ENCODE results near the gene WLS. TPM values are rescaled to one million over a fixed set of nuclear protein-coding genes. Genes with fewer than 3 reads are reported as not detected.

The WLS gene
- total and polyA plus RNA-seq, 10 of the 15 experiments (the other 5 are each of a cell fraction or from before 2014, with no cell fraction given) = 0.04 to 0.36 TPM; not detected in 8

- ATAC-seq (peak; percentile 60), DNase-seq (ENCODE audit: low read depth, low spot score) (peak; percentile 45), FAIRE-seq (no peak)
- Histone ChIP-seq H3K4me3 (no peak overlapping the region), H3K36me3 (ENCODE audit: control insufficient read depth in 2 of 2, insufficient read depth in 2 of 2, low read length in 1 of 2) (no peaks in the 10 kb centered on the region), H2AFZ (ENCODE audit: control insufficient read depth, low read depth, low read length) (no peak overlapping the region; the same call in 1 of the 2 replicates), H3K9ac (ENCODE audit: control insufficient read depth, insufficient read depth, low read length) (no peak overlapping the region), H3K4me1 (ENCODE audit: control insufficient read depth, insufficient read depth, low read length) (peaks cover 11% of the 10 kb centered on the region), H3K79me2 (ENCODE audit: control insufficient read depth, insufficient read depth, low read length) (no peaks in the 10 kb centered on the region), H3K27ac (ENCODE audit: control insufficient read depth, insufficient read depth) (no peak overlapping the region), H3K27me3 (replicated peaks in 1 of 2; ENCODE audit: control insufficient read depth in 2 of 2, insufficient read depth in 2 of 2, low read length in 1 of 2) (no peaks in the 10 kb centered on the region), H3K9me3 (replicated peaks; ENCODE audit: control insufficient read depth, insufficient read depth, low read length) (no peaks in the 10 kb centered on the region), H3K4me2 (ENCODE audit: control insufficient read depth, insufficient read depth) (peak overlapping the region; percentile 54), H4K20me1 (ENCODE audit: control insufficient read depth, insufficient read depth) (no peaks in the 10 kb centered on the region)
- POLR2A ChIA-PET = no interaction called here
- SMC1A ChIA-PET (ENCODE audit: uncharacterized antibody, unreplicated experiment) = interaction anchor here (1.1 to 1.6 kb wide), 4 partner anchors 13 to 414 kb away, joined by 3 to 4 read pairs (median 4); no protein-coding TSS in a partner anchor
- RAD21 ChIA-PET (ENCODE audit: unreplicated experiment) = interaction anchor here (1.5 kb wide), 1 partner anchor 11 kb away, joined by 3 read pairs; no protein-coding TSS in a partner anchor
- in situ Hi-C loops (cut with MboI) (no loop called here), intact Hi-C loops (cut with micrococcal nuclease; ENCODE audit: unreplicated experiment) (no loop called here)
- CTCF ChIA-PET = interaction anchor here (1.6 kb wide), 1 partner anchor 168 kb away, joined by 3 read pairs; no protein-coding TSS in a partner anchor
- no TSS peak for BruUV-seq (replicated peaks)
- 1% methylated on average over 4 of the region's 4 CpGs for WGBS (ENCODE audit: insufficient coverage, insufficient replicate concordance, low lambda C conversion rate, missing lambda C conversion rate)
- TF ChIP-seq NRF1 (conservative IDR thresholded peaks at IDR 0.05; ENCODE audit: low read depth, low read length) (no peak), SPI1 (IDR thresholded peaks at IDR 0.05; ENCODE audit: borderline replicate concordance, insufficient read depth, low read depth, low read length) (no peak), MEF2B (IDR thresholded peaks at IDR 0.05; ENCODE audit: partially characterized antibody, poor library complexity, severe bottlenecking) (peak; percentile 23), ZBTB4 (CRISPR knock-in tag; IDR thresholded peaks at IDR 0.05) (no peak), USF1 (IDR thresholded peaks at IDR 0.05; ENCODE audit: borderline replicate concordance, extremely low read length, insufficient read depth, low read depth, low read length) (no peak), IRF3 (IDR thresholded peaks at IDR 0.05) (no peak), EP300 (IDR thresholded peaks at IDR 0.05; ENCODE audit: borderline replicate concordance in 1 of 2, control insufficient read depth in 1 of 2, low read depth in 2 of 2, low read length in 2 of 2) (peak in 1 of 2 experiments; percentile 5; a peak in 1 of 4 replicates), SMARCA5 (IDR thresholded peaks at IDR 0.05) (no peak), ATF2 (IDR thresholded peaks at IDR 0.05; ENCODE audit: low read length) (no peak), CREM (IDR thresholded peaks at IDR 0.05; ENCODE audit: low read depth) (no peak), GABPA (IDR thresholded peaks at IDR 0.05; ENCODE audit: low read depth) (no peak), ZNF24 (IDR thresholded peaks at IDR 0.05) (peak; percentile 81), ESRRA (IDR thresholded peaks at IDR 0.05; ENCODE audit: low read length) (no peak), ATF7 (IDR thresholded peaks at IDR 0.05; ENCODE audit: low read depth) (no peak), MTA2 (IDR thresholded peaks at IDR 0.05; ENCODE audit: low read depth) (no peak)
Measured at GRCh38 chr1:68178821-68179490, 53.4 kb downstream of the WLS start.

Measured in GM12878 (cell line).